PC-9 (cell line): ENCODE measurements around the gene RAB3IL1.

Source experiments
- EZH2 ChIP-seq: fragments of 200-600 bp; sonication (generic); IDR thresholded peaks from 2 replicates; pipeline ENCODE4 v1.8.0; 2017; ENCODE audit warnings: antibody characterized with exemption, low read depth
- TF ChIP-seq, protein P1 (sequence below): fragments of 200-600 bp; sonication (generic); conservative IDR thresholded peaks from 2 replicates; pipeline ENCODE4 v1.6.1; 2017; ENCODE audit warnings: mixed run types, antibody characterized with exemption, mild to moderate bottlenecking, moderate library complexity

DNA sequence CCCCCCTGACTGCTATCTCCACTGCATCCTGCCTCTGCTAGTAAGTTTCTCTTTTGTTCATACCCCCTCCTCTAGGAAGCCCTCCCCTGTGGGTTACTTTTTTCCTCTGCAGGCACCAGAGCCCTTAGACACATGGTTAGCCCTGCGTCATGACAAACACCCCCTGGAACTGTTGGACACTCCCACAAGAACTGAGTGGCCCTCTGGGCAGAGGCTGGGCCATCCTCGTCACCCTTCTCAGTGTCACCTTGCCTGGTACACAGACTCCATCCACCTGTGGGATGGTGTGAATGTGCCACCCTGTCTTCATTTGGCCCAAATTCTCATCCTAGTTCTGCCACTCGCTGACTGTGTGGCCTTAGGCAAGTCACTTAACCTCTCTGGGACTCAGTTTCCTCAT is 4.1 kb upstream of the RAB3IL1 start:
- TF ChIP-seq, protein P1, sequence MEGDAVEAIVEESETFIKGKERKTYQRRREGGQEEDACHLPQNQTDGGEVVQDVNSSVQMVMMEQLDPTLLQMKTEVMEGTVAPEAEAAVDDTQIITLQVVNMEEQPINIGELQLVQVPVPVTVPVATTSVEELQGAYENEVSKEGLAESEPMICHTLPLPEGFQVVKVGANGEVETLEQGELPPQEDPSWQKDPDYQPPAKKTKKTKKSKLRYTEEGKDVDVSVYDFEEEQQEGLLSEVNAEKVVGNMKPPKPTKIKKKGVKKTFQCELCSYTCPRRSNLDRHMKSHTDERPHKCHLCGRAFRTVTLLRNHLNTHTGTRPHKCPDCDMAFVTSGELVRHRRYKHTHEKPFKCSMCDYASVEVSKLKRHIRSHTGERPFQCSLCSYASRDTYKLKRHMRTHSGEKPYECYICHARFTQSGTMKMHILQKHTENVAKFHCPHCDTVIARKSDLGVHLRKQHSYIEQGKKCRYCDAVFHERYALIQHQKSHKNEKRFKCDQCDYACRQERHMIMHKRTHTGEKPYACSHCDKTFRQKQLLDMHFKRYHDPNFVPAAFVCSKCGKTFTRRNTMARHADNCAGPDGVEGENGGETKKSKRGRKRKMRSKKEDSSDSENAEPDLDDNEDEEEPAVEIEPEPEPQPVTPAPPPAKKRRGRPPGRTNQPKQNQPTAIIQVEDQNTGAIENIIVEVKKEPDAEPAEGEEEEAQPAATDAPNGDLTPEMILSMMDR = no peak
- TF ChIP-seq EZH2 = no peak
